GM12801 (cell line): ENCODE results near the gene ARHGAP45.

Source experiments
- CTCF ChIP-seq: IDR thresholded peaks from one replicate; pipeline ENCODE4 v1.5.1; 2011; ENCODE audit warnings: control low read depth; ENCODE audit not compliant: insufficient read length; ENCODE audit errors: extremely low read depth

The ARHGAP45 gene

DNA sequence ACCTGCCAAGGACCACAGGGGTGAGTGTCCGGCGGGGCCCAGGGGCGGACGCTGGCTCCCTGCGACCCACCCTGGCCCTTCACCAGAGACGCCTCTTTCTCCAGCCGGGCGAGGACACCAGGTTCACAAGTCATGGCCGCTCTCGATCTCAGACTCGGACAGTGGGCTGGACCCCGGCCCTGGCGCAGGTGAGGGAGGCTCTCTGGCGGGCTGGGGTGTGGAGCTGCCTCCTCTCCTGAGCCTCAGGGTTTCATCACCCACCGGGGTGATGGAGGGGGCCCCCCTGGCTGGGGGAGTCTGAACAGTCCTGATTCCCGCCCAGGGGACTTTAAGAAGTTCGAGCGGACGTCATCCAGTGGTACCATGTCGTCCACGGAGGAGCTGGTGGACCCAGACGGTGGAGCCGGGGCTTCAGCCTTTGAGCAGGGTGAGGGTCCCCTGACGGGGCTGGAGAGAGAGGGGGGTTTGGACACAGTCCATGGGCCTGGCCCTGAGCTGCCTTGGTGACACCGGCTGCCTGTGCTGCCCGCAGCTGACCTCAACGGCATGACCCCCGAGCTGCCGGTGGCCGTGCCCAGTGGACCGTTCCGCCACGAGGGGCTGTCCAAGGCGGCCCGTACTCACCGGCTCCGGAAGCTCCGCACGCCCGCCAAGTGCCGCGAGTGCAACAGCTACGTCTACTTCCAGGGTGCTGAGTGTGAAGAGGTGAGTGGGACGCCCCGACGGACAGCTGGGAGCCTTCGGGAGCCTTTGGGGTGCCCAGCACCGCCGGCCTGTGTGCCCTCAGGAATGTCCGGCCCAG lies 13.6 kb downstream of the ARHGAP45 start:
- TF ChIP-seq CTCF: no peak

DNA sequence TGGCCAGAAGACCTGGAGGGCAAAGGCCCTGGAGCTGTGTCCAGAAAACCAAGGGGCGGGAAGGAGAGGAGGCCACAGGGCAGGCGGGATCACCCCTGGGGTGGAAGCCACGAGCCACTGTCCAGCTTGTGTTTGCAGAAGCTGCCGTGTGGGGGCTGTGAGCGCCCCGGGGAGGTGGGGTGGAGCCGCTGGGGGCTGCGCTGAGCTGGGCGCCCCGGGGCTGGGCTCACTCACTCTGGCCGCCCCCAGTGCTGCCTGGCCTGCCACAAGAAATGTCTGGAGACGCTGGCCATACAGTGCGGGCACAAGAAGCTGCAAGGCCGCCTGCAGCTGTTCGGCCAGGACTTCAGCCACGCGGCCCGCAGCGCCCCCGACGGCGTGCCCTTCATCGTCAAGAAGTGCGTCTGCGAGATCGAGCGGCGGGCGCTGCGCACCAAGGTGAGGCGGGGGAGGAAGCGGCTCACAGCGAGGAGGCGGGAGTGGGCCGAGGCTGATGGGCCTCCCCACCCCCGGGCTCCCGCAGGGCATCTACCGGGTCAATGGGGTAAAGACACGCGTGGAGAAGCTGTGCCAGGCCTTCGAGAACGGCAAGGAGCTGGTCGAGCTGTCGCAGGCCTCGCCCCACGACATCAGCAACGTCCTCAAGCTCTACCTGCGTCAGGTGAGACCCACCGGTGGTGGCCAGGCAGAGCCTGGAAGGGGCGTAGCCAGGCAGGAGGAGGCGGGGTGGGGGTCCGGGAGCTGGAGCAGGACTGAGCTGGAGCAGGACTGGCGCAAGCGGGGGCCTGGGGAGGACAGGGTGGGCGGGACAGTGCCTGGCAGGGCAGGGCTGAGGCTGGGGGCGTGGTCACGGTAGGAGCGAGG lies 14.6 kb downstream of the ARHGAP45 start:
- TF ChIP-seq CTCF: no peak

- no peak for TF ChIP-seq CTCF
Observed at GRCh38 chr19:1082165-1082927, 15.4 kb downstream of the ARHGAP45 start.

DNA sequence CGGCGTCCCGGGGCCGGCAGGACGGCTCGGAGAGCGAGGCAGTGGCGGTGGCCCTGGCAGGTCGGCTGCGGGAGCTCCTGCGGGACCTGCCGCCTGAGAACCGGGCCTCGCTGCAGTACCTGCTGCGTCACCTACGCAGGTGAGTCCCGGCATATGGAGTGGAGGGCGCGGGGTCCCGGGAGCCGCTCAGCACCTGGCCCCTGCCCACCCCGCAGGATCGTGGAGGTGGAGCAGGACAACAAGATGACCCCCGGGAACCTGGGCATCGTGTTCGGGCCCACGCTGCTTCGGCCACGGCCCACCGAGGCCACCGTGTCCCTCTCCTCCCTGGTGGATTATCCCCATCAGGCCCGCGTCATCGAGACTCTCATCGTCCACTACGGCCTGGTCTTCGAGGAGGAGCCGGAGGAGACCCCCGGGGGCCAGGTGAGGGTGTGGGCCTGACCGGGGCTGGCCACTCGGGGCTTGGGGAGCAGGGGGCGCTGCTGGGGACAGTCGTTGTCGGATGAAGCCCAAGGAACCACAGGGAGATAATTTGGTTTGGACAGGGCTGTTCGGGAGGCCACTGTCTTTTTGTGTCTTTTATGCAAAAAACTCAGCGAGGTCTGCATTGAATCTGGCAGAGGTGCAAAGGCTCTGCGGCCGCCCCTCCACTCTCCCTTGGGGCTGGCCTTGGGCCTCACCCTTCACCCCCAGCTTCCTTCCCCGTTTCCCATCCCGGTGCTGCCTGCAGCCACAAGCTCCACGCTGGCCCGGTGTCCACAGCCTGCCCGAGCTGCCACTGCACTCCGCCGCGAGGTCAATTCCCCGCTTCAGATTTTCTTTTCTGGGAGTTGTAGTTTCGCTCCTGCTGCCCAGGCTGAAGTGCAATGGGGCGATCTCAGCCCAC lies 16.2 kb downstream of the ARHGAP45 start:
- no peak for TF ChIP-seq CTCF

DNA sequence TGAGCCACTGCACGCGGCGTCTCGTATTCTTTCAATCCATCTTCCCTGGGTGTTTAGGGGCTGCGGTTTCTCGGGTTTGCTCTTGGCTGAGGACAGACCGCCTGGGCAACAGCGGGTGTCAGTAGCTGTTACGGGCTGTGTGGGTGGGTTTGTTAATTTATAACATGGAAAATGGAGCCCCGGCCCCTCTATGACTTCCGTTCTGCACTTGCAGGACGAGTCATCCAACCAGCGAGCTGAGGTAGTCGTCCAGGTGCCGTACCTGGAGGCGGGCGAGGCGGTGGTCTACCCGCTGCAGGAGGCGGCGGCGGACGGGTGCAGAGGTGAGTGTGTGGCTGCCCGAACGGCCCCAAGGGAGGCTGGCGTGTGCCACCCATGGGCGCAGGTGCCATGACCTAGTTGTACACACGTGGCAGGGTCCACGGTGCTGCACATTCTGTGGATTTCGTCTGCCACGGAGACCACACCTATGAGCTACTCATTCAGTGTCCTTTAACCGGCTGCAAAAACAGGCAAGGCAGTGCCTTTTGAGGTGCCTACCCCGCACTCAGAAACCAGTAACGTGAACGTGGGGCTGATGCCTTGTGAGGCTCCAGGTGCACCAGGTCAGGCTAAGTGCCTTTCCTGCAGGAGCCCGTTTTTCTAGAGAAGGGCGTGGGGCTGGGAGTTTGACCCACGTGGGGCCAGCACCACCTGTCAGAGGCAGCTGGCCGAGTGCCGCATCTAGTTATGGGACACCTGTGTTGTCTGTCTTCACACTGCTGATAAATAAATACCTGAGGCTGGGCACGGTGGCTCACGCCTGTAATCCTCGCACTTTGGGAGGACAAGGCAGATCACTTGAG lies 17.3 kb downstream of the ARHGAP45 start:
- TF ChIP-seq CTCF: no peak

DNA sequence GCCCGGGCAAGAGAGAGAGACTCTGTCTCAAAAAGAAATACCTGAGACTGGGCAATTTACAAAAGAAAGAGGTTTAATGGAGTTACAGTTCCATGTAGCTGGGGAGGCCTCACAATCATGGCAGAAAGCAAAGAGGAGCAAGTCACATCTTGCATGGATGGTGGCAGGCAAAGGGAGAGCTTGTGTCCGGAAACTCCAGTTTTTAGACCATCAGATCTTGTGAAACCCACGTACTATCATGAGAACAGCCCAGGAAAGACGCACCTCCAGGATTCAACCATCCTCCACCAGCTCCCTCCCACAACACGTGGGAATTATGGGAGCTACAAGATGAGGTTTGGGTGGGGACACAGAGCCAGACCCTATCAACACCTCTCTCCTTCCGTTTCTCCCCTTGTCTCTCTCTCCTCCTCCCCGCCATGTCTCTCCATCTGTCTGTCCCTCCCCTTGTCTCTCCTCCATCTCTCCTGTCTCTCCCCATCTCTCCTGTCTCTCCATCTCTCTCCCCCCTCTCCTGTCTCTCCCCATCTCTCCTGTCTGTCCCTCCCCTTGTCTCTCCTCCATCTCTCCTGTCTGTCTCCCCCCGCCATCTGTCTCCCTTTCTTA lies 18.2 kb downstream of the ARHGAP45 start:
- TF ChIP-seq CTCF: no peak
